ENCODE results near the gene CRYBB2. TPM values are rescaled to one million over a fixed set of nuclear protein-coding genes. Genes with fewer than 3 reads are reported as not detected.
"Not testable (repeated sequence)": the region's sequence is repeated elsewhere in the genome, so short reads cannot be mapped to it uniquely, and the experiment has no call there.

Gene CRYBB2
- total RNA-seq, 1 donor from 2014 or later = not detected

DNA sequence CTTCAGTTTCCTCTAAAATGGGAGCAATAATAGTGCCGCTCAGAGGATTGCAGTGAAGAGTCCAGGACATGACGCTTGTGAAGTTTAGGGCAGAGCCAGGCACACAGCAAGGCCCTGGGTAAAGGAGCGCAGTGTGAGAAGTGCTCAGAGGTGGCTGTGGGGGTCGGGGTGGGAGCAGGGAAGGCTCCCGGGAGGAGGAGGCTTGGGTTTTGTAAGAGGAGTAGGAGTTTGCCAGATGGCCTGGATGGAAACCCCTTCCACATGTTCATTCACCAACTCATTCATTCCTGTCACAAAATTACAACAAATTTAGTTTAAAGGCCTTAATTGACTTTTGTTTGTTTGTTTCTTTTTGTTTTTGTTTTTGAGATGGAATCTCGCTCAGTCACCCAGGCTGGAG is 17.0 kb downstream of the CRYBB2 start:
- Mint-ChIP-seq H3K4me3 (no peak overlapping the region), H3K4me1 (ENCODE audit: unreplicated experiment) (peaks cover 6% of the 10 kb centered on the region), H3K36me3 (no peaks in the 10 kb centered on the region), H3K27ac (no peak overlapping the region), H3K27me3 (peaks cover 36% of the 10 kb centered on the region), H3K9me3 (no peaks in the 10 kb centered on the region)
- no peak for DNase-seq (ENCODE audit: extremely low spot score, unreplicated experiment)
- TF ChIP-seq, protein P1, sequence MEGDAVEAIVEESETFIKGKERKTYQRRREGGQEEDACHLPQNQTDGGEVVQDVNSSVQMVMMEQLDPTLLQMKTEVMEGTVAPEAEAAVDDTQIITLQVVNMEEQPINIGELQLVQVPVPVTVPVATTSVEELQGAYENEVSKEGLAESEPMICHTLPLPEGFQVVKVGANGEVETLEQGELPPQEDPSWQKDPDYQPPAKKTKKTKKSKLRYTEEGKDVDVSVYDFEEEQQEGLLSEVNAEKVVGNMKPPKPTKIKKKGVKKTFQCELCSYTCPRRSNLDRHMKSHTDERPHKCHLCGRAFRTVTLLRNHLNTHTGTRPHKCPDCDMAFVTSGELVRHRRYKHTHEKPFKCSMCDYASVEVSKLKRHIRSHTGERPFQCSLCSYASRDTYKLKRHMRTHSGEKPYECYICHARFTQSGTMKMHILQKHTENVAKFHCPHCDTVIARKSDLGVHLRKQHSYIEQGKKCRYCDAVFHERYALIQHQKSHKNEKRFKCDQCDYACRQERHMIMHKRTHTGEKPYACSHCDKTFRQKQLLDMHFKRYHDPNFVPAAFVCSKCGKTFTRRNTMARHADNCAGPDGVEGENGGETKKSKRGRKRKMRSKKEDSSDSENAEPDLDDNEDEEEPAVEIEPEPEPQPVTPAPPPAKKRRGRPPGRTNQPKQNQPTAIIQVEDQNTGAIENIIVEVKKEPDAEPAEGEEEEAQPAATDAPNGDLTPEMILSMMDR (conservative IDR thresholded peaks at IDR 0.05) = no peak

DNA sequence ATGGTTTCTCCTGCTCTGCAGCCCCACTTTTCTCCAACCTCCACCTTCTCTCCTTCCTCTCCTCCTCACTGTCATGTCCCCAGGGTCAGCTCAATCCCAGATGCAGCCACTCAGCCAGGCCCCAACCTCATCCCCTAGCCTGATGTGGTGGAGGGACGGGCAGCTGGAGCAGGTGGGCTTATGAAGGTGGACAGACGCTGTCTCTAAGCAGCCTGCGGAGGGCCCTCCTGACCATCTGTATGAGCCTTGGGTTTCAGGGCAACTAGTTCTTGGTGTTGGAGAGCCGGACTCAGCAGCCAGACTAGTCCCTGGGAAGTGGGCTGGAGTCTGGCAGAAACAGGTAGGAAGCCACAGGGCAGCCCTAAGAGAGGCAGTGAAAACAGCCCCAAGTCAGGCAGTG is 18.1 kb downstream of the CRYBB2 start:
- Mint-ChIP-seq H3K4me1 (ENCODE audit: unreplicated experiment) (peaks cover 6% of the 10 kb centered on the region), H3K9me3 (no peaks in the 10 kb centered on the region), H3K27me3 (peaks cover 34% of the 10 kb centered on the region), H3K36me3 (no peaks in the 10 kb centered on the region), H3K27ac (no peak overlapping the region), H3K4me3 (no peak overlapping the region)
- no peak for DNase-seq (ENCODE audit: extremely low spot score, unreplicated experiment)
- TF ChIP-seq, protein P1 (conservative IDR thresholded peaks at IDR 0.05) = no peak

DNA sequence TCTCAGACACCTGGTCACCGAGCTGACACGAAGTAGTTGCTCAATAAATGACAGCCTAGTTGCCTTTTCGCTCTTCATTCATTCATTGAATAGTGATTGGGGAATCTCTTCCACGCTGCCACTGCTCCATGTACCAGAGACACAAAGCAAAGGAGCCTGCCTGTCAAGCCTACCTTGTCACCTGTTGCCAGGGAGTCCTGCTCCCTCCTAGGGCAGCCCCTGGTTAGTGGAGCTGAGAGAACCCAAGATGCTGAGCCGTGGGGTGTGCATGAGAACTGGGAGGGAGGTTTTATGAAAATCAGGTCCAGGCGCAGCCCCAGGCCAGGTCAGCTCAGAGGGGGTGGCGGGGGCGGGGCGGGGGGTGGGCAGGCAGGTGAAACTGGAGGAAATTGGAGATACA is 18.6 kb downstream of the CRYBB2 start:
- H3K27ac Mint-ChIP-seq; DNase-seq (ENCODE audit: extremely low spot score, unreplicated experiment); H3K36me3 Mint-ChIP-seq; H3K4me1 Mint-ChIP-seq (ENCODE audit: unreplicated experiment); H3K4me3 Mint-ChIP-seq; H3K9me3 Mint-ChIP-seq: not testable (repeated sequence)
- peaks cover 34% of the 10 kb centered on the region for H3K27me3 Mint-ChIP-seq

DNA sequence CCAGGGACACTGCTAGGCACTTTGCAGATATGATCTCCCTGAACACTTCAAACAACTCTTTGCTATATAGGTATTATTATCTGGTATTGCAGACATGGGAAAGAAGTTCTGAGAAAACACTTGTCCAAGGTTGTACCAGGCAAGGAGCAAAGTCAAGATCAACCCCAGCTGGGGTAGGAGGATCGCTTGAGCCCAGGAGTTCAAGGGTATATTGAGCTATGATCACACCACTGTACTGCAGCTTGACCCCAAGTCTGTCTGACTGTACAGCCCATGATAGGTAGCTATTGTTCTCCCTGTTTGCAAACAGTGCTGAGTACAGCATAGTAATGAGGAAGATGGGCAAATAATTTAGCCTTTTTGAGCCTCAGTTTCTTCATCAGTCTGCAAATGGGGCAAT is 35.7 kb downstream of the CRYBB2 start:
- not testable (repeated sequence) for H3K4me1 Mint-ChIP-seq (ENCODE audit: unreplicated experiment); H3K4me3 Mint-ChIP-seq; H3K27ac Mint-ChIP-seq; H3K36me3 Mint-ChIP-seq; H3K27me3 Mint-ChIP-seq; H3K9me3 Mint-ChIP-seq; DNase-seq (ENCODE audit: extremely low spot score, unreplicated experiment)

DNA sequence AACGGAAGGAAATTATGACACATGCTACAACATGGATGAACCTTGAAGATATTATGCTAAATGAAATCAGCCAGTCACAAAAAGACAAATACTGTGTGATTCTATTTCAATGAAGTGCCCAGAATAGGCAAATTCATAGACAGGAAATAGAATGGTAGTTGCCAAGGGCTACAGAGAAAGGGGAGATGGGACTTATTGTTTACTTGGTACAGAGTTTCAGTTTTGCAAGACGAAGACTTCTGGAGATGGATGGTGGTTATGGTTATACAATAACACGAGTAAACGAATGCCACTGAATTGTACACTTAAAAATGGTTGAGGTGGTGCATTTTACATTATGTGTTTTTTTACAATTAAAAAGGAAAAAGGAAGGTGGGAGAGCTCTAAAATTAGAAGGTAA is 48.1 kb downstream of the CRYBB2 start:
- H3K9me3 Mint-ChIP-seq; H3K27ac Mint-ChIP-seq; DNase-seq (ENCODE audit: extremely low spot score, unreplicated experiment); H3K4me3 Mint-ChIP-seq; H3K4me1 Mint-ChIP-seq (ENCODE audit: unreplicated experiment); H3K36me3 Mint-ChIP-seq: not testable (repeated sequence)
- H3K27me3 Mint-ChIP-seq = peaks cover 21% of the 10 kb centered on the region

DNA sequence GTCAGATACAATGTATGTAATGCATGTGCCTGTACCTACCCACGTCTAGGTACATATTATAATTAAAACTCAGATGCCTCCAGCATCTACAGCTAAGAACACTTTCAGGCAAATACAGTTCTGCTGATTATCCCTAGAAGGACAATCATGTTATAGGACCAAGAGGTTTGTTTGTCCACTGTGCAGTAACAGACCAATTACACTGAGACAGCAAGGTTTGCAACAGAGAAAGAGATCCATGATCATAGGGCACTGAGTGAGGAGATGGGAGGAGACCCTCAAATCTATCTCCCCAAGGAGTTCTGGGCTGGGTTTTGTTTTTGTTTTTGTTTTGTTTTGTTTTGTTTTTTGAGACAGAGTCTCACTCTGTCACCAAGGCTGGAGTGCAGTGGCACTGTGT is 49.5 kb downstream of the CRYBB2 start:
- H3K27me3 Mint-ChIP-seq = peaks cover 23% of the 10 kb centered on the region
- not testable (repeated sequence) for H3K9me3 Mint-ChIP-seq; DNase-seq (ENCODE audit: extremely low spot score, unreplicated experiment); H3K27ac Mint-ChIP-seq; H3K36me3 Mint-ChIP-seq; H3K4me1 Mint-ChIP-seq (ENCODE audit: unreplicated experiment); H3K4me3 Mint-ChIP-seq

DNA sequence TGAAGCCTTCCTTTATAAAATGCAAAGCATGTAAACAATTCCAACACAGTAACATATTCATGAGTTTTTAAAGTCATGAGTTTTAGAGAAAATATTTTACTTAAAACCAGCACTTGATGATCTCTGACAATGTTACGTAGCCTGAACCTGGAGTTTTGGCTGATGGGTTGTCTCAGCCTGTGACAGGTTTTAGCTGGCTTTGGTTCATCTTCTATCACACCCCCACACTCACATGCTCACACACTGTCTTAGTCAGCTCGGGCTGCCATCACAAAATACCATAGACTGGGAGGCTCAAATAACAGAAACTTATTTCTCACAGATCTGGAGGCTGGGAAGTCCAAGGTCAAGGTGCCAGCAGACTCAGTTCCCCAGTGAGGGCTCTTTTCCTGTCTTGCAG is 50.6 kb downstream of the CRYBB2 start:
- not testable (repeated sequence) for H3K27ac Mint-ChIP-seq; DNase-seq (ENCODE audit: extremely low spot score, unreplicated experiment); H3K4me1 Mint-ChIP-seq (ENCODE audit: unreplicated experiment); H3K4me3 Mint-ChIP-seq; H3K9me3 Mint-ChIP-seq; H3K36me3 Mint-ChIP-seq
- peaks cover 31% of the 10 kb centered on the region for H3K27me3 Mint-ChIP-seq

DNA sequence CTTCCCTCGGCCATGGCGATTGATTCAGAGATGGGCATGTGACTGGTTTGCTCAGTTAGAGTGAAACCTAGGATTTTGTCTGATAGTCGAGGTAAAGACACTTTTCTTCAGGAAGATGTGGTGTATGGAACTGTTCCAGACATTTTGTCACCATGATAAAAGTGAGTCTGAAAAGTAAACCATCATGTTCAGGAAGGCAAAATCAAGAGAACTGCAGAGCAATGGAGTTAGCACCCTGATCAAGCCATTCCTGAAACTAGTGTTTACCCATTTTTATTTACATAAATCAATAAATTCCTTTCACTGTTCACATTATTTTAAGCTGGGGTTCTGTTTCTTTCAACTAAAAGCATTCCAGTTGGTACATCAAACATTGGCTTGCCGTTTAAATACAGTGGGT is 53.8 kb downstream of the CRYBB2 start:
- H3K27me3 Mint-ChIP-seq = peaks cover 38% of the 10 kb centered on the region
- not testable (repeated sequence) for H3K27ac Mint-ChIP-seq; H3K36me3 Mint-ChIP-seq; DNase-seq (ENCODE audit: extremely low spot score, unreplicated experiment); H3K4me1 Mint-ChIP-seq (ENCODE audit: unreplicated experiment); H3K9me3 Mint-ChIP-seq; H3K4me3 Mint-ChIP-seq

DNA sequence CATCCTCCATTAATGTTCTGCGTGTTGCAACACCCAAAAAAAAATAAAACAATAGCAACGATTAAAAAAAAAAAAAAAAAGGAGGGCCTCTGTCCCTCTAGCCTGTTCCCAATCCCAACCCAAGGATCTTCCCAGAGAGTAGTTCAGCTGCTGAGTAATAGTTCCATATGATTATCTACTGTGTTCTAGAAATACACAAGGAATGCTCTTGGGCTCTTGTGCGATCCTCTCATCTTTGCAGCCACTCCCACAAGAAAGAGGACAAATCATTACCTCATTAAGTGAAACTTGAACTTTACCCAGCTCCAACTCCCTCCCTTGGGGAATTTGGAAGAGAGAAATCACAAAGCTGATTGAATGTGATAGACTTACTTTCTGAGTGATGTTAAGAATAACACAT is 54.5 kb downstream of the CRYBB2 start:
- not testable (repeated sequence) for H3K27ac Mint-ChIP-seq; H3K9me3 Mint-ChIP-seq; H3K36me3 Mint-ChIP-seq; H3K4me3 Mint-ChIP-seq; H3K4me1 Mint-ChIP-seq (ENCODE audit: unreplicated experiment); DNase-seq (ENCODE audit: extremely low spot score, unreplicated experiment)
- H3K27me3 Mint-ChIP-seq = peaks cover 42% of the 10 kb centered on the region

DNA sequence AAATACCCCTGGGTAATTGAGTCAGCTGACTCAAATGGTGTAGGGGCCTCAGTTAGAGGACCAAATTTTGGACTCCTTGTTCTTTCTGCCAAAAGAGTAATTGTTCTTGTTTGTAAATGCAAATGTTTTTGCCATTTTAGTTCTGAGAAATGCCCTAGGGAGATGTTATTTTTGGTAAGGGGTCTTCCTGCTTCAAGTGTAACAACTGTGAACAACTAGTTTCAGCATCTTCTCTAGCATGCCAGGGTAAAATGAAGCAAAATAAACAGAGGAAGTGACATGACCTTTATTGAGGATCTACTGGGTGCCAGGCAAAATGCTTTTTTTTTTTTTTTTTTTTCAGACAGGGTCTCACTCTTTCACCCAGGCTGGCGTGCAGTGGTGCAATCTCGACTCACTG is 60.7 kb downstream of the CRYBB2 start:
- not testable (repeated sequence) for H3K36me3 Mint-ChIP-seq; H3K4me3 Mint-ChIP-seq; DNase-seq (ENCODE audit: extremely low spot score, unreplicated experiment); H3K9me3 Mint-ChIP-seq; H3K4me1 Mint-ChIP-seq (ENCODE audit: unreplicated experiment); H3K27ac Mint-ChIP-seq
- H3K27me3 Mint-ChIP-seq = peaks cover 71% of the 10 kb centered on the region

Other genes with a start within 250 kb of the CRYBB2 start
- not detected in 2 replicates for gene CRYBB3, start 19.8 kb upstream of the CRYBB2 start, total RNA-seq (ENCODE audit: low replicate concordance)

All from type B pancreatic cell (in vitro differentiated cells).